Stomach (tissue), 9 donors: ENCODE data around the gene MYBPC1. TPM values are rescaled to one million over a fixed set of nuclear protein-coding genes. Genes with fewer than 3 reads are reported as not detected.
A peak's percentile ranks its signal among the peaks of the same experiment; 100 is the strongest.

Source experiments
- DNase-seq, 2 donors: peaks; one replicate each; pipeline versions ENCODE4 v3.0.0 to v3.0.0-alpha.2; 2013 to 2019
- H3K27ac ChIP-seq, 5 donors: fragments of 200-600 bp in 4 of 5; sonication (generic) in 4 of 5; one replicate each; pipeline ENCODE4 v1.5.1; 2013 to 2019; ENCODE audit warnings: mild to moderate bottlenecking in 1 of 5, moderate library complexity in 1 of 5
- H3K27me3 ChIP-seq, 3 donors: fragments of 200-600 bp; sonication (generic); one replicate each; pipeline ENCODE4 v1.5.1; 2017 to 2019; ENCODE audit warnings: mixed run types in 1 of 3
- H3K36me3 ChIP-seq, 4 donors: fragments of 200-600 bp; sonication (generic); 1 replicate in 3 of 4; 2 replicates in 1 of 4; pipeline ENCODE4 v1.5.1; 2016 to 2019
- H3K4me1 ChIP-seq, 4 donors: fragments of 200-600 bp; sonication (generic); one replicate each; pipeline ENCODE4 v1.5.1; 2016 to 2019
- H3K4me3 ChIP-seq, 4 donors: fragments of 200-600 bp; sonication (generic) in 3 of 4; one replicate each; pipeline ENCODE4 v1.5.1; 2016 to 2019; ENCODE audit warnings: mild to moderate bottlenecking in 1 of 4
- H3K9me3 ChIP-seq, 4 donors: fragments of 200-600 bp; sonication (generic); one replicate each; pipeline ENCODE4 v1.5.1; 2016 to 2019
- CTCF ChIP-seq, 7 experiments: fragments of 450-650 bp in 4 of 7; fragments of 200-600 bp in 3 of 7; sonication (generic) in 3 of 7; IDR thresholded peaks; one replicate each; pipeline ENCODE4 v1.5.1; 2016 to 2019; ENCODE audit warnings: antibody characterized with exemption in 7 of 7, control low read depth in 2 of 7, mild to moderate bottlenecking in 1 of 7
- EP300 ChIP-seq: sonication (generic); formaldehyde crosslinking; IDR thresholded peaks from one replicate; pipeline ENCODE4 v1.6.1; 2017; ENCODE audit warnings: antibody characterized with exemption
- POLR2A ChIP-seq, 4 donors: fragments of 450-650 bp; IDR thresholded peaks; one replicate each; pipeline ENCODE4 v1.6.1; 2016; ENCODE audit warnings: antibody characterized with exemption in 4 of 4, control low read depth in 2 of 4, mild to moderate bottlenecking in 1 of 4, moderate library complexity in 1 of 4
- POLR2AphosphoS5 ChIP-seq, 3 donors: sonication (generic); formaldehyde crosslinking; IDR thresholded peaks; one replicate each; pipeline ENCODE4 v1.6.1; 2016; ENCODE audit warnings: antibody characterized with exemption in 3 of 3
- WGBS, 5 donors: extraction: QIAGEN DNeasy Blood & Tissue Kit in 3 of 5; methylation state at CpG; one replicate each; pipeline versions ENCODE4 v1.1.5 to v1.1.7; 2013 to 2018; 5-methylcytosine and 5-hydroxymethylcytosine counted together
- intact Hi-C: fragments of 100-400 bp; cut with DNase I; formaldehyde crosslinking; loops from one replicate; pipeline ENCODE4 v1.15.1; 2023; ENCODE audit warnings: low total_unique reads
- polyA plus RNA-seq, 3 donors: library from polyadenylated mRNA; stranded (reverse); fragments of 200-250 nt; gene quantifications; one replicate each; pipeline ENCODE4 v1.2.3, GENCODE V29; 2013
- total RNA-seq, 5 donors: library from RNA; depleted of rRNA; stranded (reverse); fragments of >200 nt; gene quantifications; one replicate each; pipeline versions ENCODE4 v1.1.0 to v1.2.3, GENCODE V29; 2014 to 2016
- donor health status: healthy with polysubstance abuse.
- donor health status: Bipolar disorder and iron deficiency.
- donor health status: healthy.

MYBPC1 gene
- total and polyA plus RNA-seq, 8 donors: 0.31 to 8.8 (median 1.7) TPM; not detected in 2

GRCh38 chr12:101700299-101700820 lies 105.6 kb downstream of the MYBPC1 start:
- H3K9me3 ChIP-seq: no peaks in the 10 kb centered on the region
- intact Hi-C loops: no loop called here
- peaks cover 0 to 4% (median 0%) of the 10 kb centered on the region in 4 donors for H3K36me3 ChIP-seq
- peak overlapping the region in 3 of 4 donors; percentile 89 to 95 (median 92) for H3K4me3 ChIP-seq
- DNase-seq: no peak
- 47 to 76% (median 68%) methylated on average over 2 of the region's 2 CpGs for WGBS, 5 donors
- peak overlapping the region in 3 of 5 donors; percentile 47 to 96 (median 93) for H3K27ac ChIP-seq
- peaks cover 35 to 72% (median 57%) of the 10 kb centered on the region in 4 donors for H3K4me1 ChIP-seq
- H3K27me3 ChIP-seq: no peaks in the 10 kb centered on the region
- TF ChIP-seq POLR2A (IDR thresholded peaks at IDR 0.05): no peak
- TF ChIP-seq CTCF (IDR thresholded peaks at IDR 0.05): no peak
- TF ChIP-seq POLR2AphosphoS5 (IDR thresholded peaks at IDR 0.05): no peak
- TF ChIP-seq EP300: no peak

- H3K36me3 ChIP-seq: peaks cover 0 to 4% (median 0%) of the 10 kb centered on the region in 4 donors
- TF ChIP-seq EP300 (no peak), POLR2AphosphoS5 (IDR thresholded peaks at IDR 0.05) (no peak), POLR2A (IDR thresholded peaks at IDR 0.05) (no peak), CTCF (IDR thresholded peaks at IDR 0.05) (no peak)
- no peak for DNase-seq
- H3K9me3 ChIP-seq: no peaks in the 10 kb centered on the region
- H3K27ac ChIP-seq: no peak overlapping the region
- intact Hi-C loops: no loop called here
- no peaks in the 10 kb centered on the region for H3K27me3 ChIP-seq
- peak overlapping the region in 1 of 4 donors; percentile 22 for H3K4me3 ChIP-seq
- H3K4me1 ChIP-seq: peaks cover 28 to 77% (median 54%) of the 10 kb centered on the region in 4 donors
- WGBS, 5 donors: 72 to 80% (median 74%) methylated on average over 3 of the region's 3 CpGs
Measured at GRCh38 chr12:101703487-101703886, 108.7 kb downstream of the MYBPC1 start.

GRCh38 chr12:101706403-101706802 lies 111.6 kb downstream of the MYBPC1 start:
- TF ChIP-seq POLR2AphosphoS5 (IDR thresholded peaks at IDR 0.05): no peak
- no peak for TF ChIP-seq POLR2A (IDR thresholded peaks at IDR 0.05)
- no peak for TF ChIP-seq EP300
- no peak for TF ChIP-seq CTCF (IDR thresholded peaks at IDR 0.05)
- H3K4me3 ChIP-seq: no peak overlapping the region
- H3K9me3 ChIP-seq: no peaks in the 10 kb centered on the region
- H3K4me1 ChIP-seq: peaks cover 20 to 72% (median 46%) of the 10 kb centered on the region in 4 donors
- peak overlapping the region in 1 of 5 donors; percentile 23 for H3K27ac ChIP-seq
- H3K36me3 ChIP-seq: peaks cover 0 to 4% (median 0%) of the 10 kb centered on the region in 4 donors
- WGBS, 5 donors: 94 to 98% (median 97%) methylated on average over 1 of the region's 1 CpG
- no peaks in the 10 kb centered on the region for H3K27me3 ChIP-seq
- no peak for DNase-seq
- intact Hi-C loops: no loop called here

GRCh38 chr12:101707131-101707782 lies 112.5 kb downstream of the MYBPC1 start:
- Histone ChIP-seq H3K27me3 (no peaks in the 10 kb centered on the region), H3K4me3 (no peak overlapping the region), H3K9me3 (no peaks in the 10 kb centered on the region), H3K4me1 (peaks cover 16 to 72% (median 44%) of the 10 kb centered on the region in 4 donors), H3K36me3 (peaks cover 0 to 4% (median 0%) of the 10 kb centered on the region in 4 donors), H3K27ac (peak overlapping the region in 3 of 5 donors; percentile 23 to 56 (median 44))
- peak in 1 of 2 donors; percentile 19 for DNase-seq
- TF ChIP-seq POLR2AphosphoS5 (IDR thresholded peaks at IDR 0.05): no peak
- no peak for TF ChIP-seq POLR2A (IDR thresholded peaks at IDR 0.05)
- no peak for TF ChIP-seq EP300
- no peak for TF ChIP-seq CTCF (IDR thresholded peaks at IDR 0.05)
- intact Hi-C loops: no loop called here
